Neural progenitor cell (in vitro differentiated cells): ENCODE results near the gene WFS1. TPM values are rescaled to one million over a fixed set of nuclear protein-coding genes. Genes with fewer than 3 reads are reported as not detected.
A peak's percentile ranks its signal among the peaks of the same experiment; 100 is the strongest.

Source experiments
- DNase-seq: peaks from one replicate; pipeline ENCODE4 v3.0.0-alpha.2; 2016; ENCODE audit warnings: low spot score
- H2AFZ ChIP-seq: fragments of 200-600 bp; sonication (generic); replicated peaks from 2 replicates; pipeline ENCODE4 v1.6.1; 2016; ENCODE audit warnings: antibody characterized with exemption
- H3F3A ChIP-seq: fragments of 200-600 bp; sonication (generic); 2 replicates; pipeline ENCODE4 v1.6.1; 2016; ENCODE audit warnings: antibody characterized with exemption, low read depth
- H3K27ac ChIP-seq: fragments of 200-600 bp; sonication (generic); 2 replicates; pipeline ENCODE4 v1.5.1; 2016; ENCODE audit warnings: mild to moderate bottlenecking
- H3K27me3 ChIP-seq: fragments of 200-600 bp; sonication (generic); 2 replicates; pipeline ENCODE4 v1.6.1; 2016; ENCODE audit warnings: mild to moderate bottlenecking, moderate library complexity
- H3K36me3 ChIP-seq: fragments of 200-600 bp; sonication (generic); 2 replicates; pipeline ENCODE4 v1.5.1; 2016
- H3K4me1 ChIP-seq: fragments of 200-600 bp; sonication (generic); 2 replicates; pipeline ENCODE4 v1.6.1; 2016; ENCODE audit warnings: mixed run types
- H3K4me2 ChIP-seq: fragments of 200-600 bp; sonication (generic); 2 replicates; pipeline ENCODE4 v1.6.1; 2016
- H3K4me3 ChIP-seq: fragments of 200-600 bp; sonication (generic); 2 replicates; pipeline ENCODE4 v1.5.1; 2016
- H3K79me2 ChIP-seq: fragments of 200-600 bp; sonication (generic); 2 replicates; pipeline ENCODE4 v1.6.1; 2016; ENCODE audit warnings: low read depth
- H3K9ac ChIP-seq: fragments of 200-600 bp; sonication (generic); 2 replicates; pipeline ENCODE4 v1.6.1; 2016
- H3K9me3 ChIP-seq: fragments of 200-600 bp; sonication (generic); 2 replicates; pipeline ENCODE4 v1.5.1; 2016; ENCODE audit warnings: low read depth
- H4K20me1 ChIP-seq: fragments of 200-600 bp; sonication (generic); 2 replicates; pipeline ENCODE4 v1.6.1; 2016; ENCODE audit warnings: low read depth
- H3K27ac Mint-ChIP-seq: 3 replicates; pipeline ENCODE4 v1.8.0; 2021; ENCODE audit warnings: mixed read lengths
- H3K27me3 Mint-ChIP-seq: 2 replicates; pipeline ENCODE4 v1.8.0; 2022; ENCODE audit warnings: low read depth, mild to moderate bottlenecking, inconsistent platforms, moderate library complexity, mixed read lengths; ENCODE audit not compliant: insufficient read depth
- H3K36me3 Mint-ChIP-seq: 3 replicates; pipeline ENCODE4 v1.8.0; 2021; ENCODE audit warnings: mixed read lengths
- H3K4me1 Mint-ChIP-seq: 3 replicates; pipeline ENCODE4 v1.8.0; 2021; ENCODE audit warnings: mixed read lengths
- H3K4me3 Mint-ChIP-seq: 3 replicates; pipeline ENCODE4 v1.8.0; 2021; ENCODE audit warnings: mild to moderate bottlenecking, moderate library complexity, mixed read lengths
- H3K9me3 Mint-ChIP-seq: 3 replicates; pipeline ENCODE4 v1.8.0; 2020; ENCODE audit warnings: mixed read lengths
- CTCF ChIP-seq: fragments of 200-600 bp; sonication (generic); IDR thresholded peaks from 2 replicates; pipeline ENCODE4 v1.5.1; 2017; ENCODE audit warnings: antibody characterized with exemption, mild to moderate bottlenecking
- EZH2 ChIP-seq: fragments of 200-600 bp; sonication (generic); IDR thresholded peaks from 2 replicates; pipeline ENCODE4 v1.6.1; 2017; ENCODE audit warnings: antibody characterized with exemption, mild to moderate bottlenecking, moderate library complexity
- EZH2phosphoT487 ChIP-seq: fragments of 200-600 bp; sonication (generic); IDR thresholded peaks from 2 replicates; pipeline ENCODE4 v1.6.1; 2017; ENCODE audit warnings: antibody characterized with exemption
- total RNA-seq: library from RNA; depleted of rRNA; stranded (reverse); fragments of >200 nt; gene quantifications from 2 replicates; pipeline ENCODE4 v1.2.3, GENCODE V29; 2015; ENCODE audit warnings: low replicate concordance

The WFS1 gene
- total RNA-seq, 1 donor from 2014 or later, result 8.8 TPM

- Histone ChIP-seq H3K27me3 (peaks cover 16% of the 10 kb centered on the region), H3K4me2 (peak overlapping the region; percentile 93), H3K27ac (no peak overlapping the region), H3K79me2 (peaks cover 5% of the 10 kb centered on the region), H3K4me1 (peaks cover 6% of the 10 kb centered on the region), H3F3A (no peaks in the 10 kb centered on the region), H3K4me3 (peak overlapping the region; percentile 95), H3K36me3 (no peaks in the 10 kb centered on the region), H2AFZ (no peak overlapping the region), H3K9me3 (no peaks in the 10 kb centered on the region), H3K9ac (peak overlapping the region; percentile 17), H4K20me1 (peaks cover 37% of the 10 kb centered on the region)
- H3K9me3 Mint-ChIP-seq, result no peaks in the 10 kb centered on the region
- peaks cover 3% of the 10 kb centered on the region for H3K27me3 Mint-ChIP-seq
- no peak for TF ChIP-seq EZH2
- no peak for TF ChIP-seq CTCF
- TF ChIP-seq EZH2phosphoT487, result no peak
- H3K36me3 Mint-ChIP-seq, result peaks cover 2% of the 10 kb centered on the region
- peak overlapping the region; percentile 92 for H3K4me3 Mint-ChIP-seq
- DNase-seq, result no peak
- H3K4me1 Mint-ChIP-seq, result peaks cover 46% of the 10 kb centered on the region
- H3K27ac Mint-ChIP-seq, result peak overlapping the region; percentile 54
Measured at GRCh38 chr4:6270636-6271121, 1.0 kb downstream of the WFS1 start.

GRCh38 chr4:6271206-6271605, 1.6 kb downstream of the WFS1 start:
- Histone ChIP-seq H3F3A (no peaks in the 10 kb centered on the region), H3K9ac (no peak overlapping the region), H3K4me3 (peak overlapping the region; percentile 95), H3K79me2 (peaks cover 5% of the 10 kb centered on the region), H3K36me3 (no peaks in the 10 kb centered on the region), H3K9me3 (no peaks in the 10 kb centered on the region), H3K27me3 (peaks cover 16% of the 10 kb centered on the region), H2AFZ (no peak overlapping the region), H4K20me1 (peaks cover 42% of the 10 kb centered on the region), H3K27ac (no peak overlapping the region), H3K4me1 (peaks cover 6% of the 10 kb centered on the region), H3K4me2 (no peak overlapping the region)
- TF ChIP-seq EZH2 (no peak), CTCF (no peak), EZH2phosphoT487 (no peak)
- Mint-ChIP-seq H3K27ac (no peak overlapping the region), H3K4me1 (peaks cover 51% of the 10 kb centered on the region), H3K9me3 (no peaks in the 10 kb centered on the region), H3K4me3 (peak overlapping the region; percentile 92), H3K27me3 (peaks cover 3% of the 10 kb centered on the region), H3K36me3 (peaks cover 2% of the 10 kb centered on the region)
- DNase-seq, result no peak

- Histone ChIP-seq H4K20me1 (peaks cover 43% of the 10 kb centered on the region), H3K27me3 (peaks cover 16% of the 10 kb centered on the region), H3K4me1 (peaks cover 6% of the 10 kb centered on the region), H3K79me2 (peaks cover 5% of the 10 kb centered on the region), H3K9ac (no peak overlapping the region), H3K36me3 (no peaks in the 10 kb centered on the region), H3K4me3 (no peak overlapping the region), H3K9me3 (no peaks in the 10 kb centered on the region), H3K4me2 (no peak overlapping the region), H2AFZ (no peak overlapping the region), H3K27ac (no peak overlapping the region), H3F3A (no peaks in the 10 kb centered on the region)
- H3K36me3 Mint-ChIP-seq, result peaks cover 2% of the 10 kb centered on the region
- H3K9me3 Mint-ChIP-seq, result no peaks in the 10 kb centered on the region
- H3K27ac Mint-ChIP-seq, result no peak overlapping the region
- H3K4me1 Mint-ChIP-seq, result peaks cover 58% of the 10 kb centered on the region
- H3K4me3 Mint-ChIP-seq, result peak overlapping the region; percentile 92
- TF ChIP-seq EZH2phosphoT487 (no peak), EZH2 (no peak), CTCF (no peak)
- H3K27me3 Mint-ChIP-seq, result peaks cover 4% of the 10 kb centered on the region
- DNase-seq, result no peak
Measured at GRCh38 chr4:6271701-6272465, 2.2 kb downstream of the WFS1 start.
